ENCODE measurements around the gene SFN. TPM values are rescaled to one million over a fixed set of nuclear protein-coding genes. Genes with fewer than 3 reads are reported as not detected.
A peak's percentile ranks its signal among the peaks of the same experiment; 100 is the strongest.

Gene SFN
- total and polyA plus RNA-seq, 2 of the 13 experiments (the other 11 are each of a cell fraction or from before 2014, with no cell fraction given) = 4.3 to 5.6 TPM

DNA sequence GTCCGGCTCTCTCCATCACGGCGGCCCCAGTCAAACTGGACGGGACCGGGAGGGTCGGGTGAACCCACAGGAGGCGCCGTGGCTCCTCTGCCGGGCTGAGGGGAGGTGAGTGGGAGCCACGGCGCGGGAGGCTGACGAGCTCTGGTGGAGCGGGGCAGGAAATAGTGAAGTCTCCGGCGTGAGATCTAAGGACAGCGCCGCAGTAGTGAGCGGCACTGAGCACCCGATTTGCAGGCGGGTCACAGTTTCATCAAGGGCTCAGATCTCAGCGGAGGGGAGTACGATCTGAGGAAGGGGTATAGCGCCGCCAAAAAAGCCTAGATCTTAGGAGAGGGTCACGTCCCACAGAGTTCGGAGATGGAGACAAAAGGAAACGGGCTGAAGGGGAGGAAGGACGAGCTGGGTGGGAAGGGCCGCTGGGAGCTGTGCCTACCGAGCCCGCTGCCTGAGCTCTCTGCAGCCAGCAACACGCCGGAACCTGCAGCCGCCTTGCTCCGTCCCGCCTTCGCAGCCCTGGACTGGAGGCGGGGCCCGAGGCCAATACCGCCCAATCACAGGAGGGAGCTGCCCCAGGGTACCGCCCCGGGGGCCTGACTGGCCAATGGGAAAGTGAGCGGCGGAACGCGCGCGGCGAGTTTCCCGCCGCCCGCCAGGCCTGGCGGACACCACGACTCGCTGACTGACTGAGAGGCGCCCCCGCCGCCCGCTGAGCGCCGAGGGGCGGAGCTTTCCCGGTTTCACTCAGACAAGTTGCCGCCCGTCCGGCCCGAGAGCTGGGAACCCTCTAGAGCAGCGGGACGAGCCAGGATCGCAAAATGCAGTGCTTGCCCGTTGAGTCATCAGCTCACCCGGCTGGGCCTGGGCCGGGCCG lies 1.9 kb downstream of the SFN start (continued):
- TF ChIP-seq, protein P1, sequence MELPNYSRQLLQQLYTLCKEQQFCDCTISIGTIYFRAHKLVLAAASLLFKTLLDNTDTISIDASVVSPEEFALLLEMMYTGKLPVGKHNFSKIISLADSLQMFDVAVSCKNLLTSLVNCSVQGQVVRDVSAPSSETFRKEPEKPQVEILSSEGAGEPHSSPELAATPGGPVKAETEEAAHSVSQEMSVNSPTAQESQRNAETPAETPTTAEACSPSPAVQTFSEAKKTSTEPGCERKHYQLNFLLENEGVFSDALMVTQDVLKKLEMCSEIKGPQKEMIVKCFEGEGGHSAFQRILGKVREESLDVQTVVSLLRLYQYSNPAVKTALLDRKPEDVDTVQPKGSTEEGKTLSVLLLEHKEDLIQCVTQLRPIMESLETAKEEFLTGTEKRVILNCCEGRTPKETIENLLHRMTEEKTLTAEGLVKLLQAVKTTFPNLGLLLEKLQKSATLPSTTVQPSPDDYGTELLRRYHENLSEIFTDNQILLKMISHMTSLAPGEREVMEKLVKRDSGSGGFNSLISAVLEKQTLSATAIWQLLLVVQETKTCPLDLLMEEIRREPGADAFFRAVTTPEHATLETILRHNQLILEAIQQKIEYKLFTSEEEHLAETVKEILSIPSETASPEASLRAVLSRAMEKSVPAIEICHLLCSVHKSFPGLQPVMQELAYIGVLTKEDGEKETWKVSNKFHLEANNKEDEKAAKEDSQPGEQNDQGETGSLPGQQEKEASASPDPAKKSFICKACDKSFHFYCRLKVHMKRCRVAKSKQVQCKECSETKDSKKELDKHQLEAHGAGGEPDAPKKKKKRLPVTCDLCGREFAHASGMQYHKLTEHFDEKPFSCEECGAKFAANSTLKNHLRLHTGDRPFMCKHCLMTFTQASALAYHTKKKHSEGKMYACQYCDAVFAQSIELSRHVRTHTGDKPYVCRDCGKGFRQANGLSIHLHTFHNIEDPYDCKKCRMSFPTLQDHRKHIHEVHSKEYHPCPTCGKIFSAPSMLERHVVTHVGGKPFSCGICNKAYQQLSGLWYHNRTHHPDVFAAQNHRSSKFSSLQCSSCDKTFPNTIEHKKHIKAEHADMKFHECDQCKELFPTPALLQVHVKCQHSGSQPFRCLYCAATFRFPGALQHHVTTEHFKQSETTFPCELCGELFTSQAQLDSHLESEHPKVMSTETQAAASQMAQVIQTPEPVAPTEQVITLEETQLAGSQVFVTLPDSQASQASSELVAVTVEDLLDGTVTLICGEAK (IDR thresholded peaks at IDR 0.05) = no peak
- TF ChIP-seq, protein P1 (CRISPR knock-in tag; IDR thresholded peaks at IDR 0.05) = no peak; the same call in 1 of the 2 replicates
- TF ChIP-seq JARID2 (CRISPR knock-in tag; IDR thresholded peaks at IDR 0.05; ENCODE audit: insufficient replicate concordance) = no peak
- TF ChIP-seq MATR3 (CRISPR knock-in tag; IDR thresholded peaks at IDR 0.05) = no peak
- 0 out of 2 replicates have a peak, but pooled peaks have one; percentile 26 for TF ChIP-seq ZNF598 (CRISPR knock-in tag; IDR thresholded peaks at IDR 0.05; ENCODE audit: borderline replicate concordance)
- TF ChIP-seq ZNF710 (CRISPR knock-in tag; IDR thresholded peaks at IDR 0.05; ENCODE audit: borderline replicate concordance) = no peak
- no peak for TF ChIP-seq ZSCAN30 (CRISPR knock-in tag; IDR thresholded peaks at IDR 0.05)
- TF ChIP-seq ADNP (CRISPR knock-in tag; IDR thresholded peaks at IDR 0.05) = no peak
- TF ChIP-seq TFDP1 (CRISPR knock-in tag; IDR thresholded peaks at IDR 0.05; ENCODE audit: borderline replicate concordance) = peak; percentile 96
- TF ChIP-seq ATF4 (CRISPR knock-in tag; IDR thresholded peaks at IDR 0.05) = 0 out of 4 replicates have a peak, but pooled peaks of 1 of the 2 experiments have one; percentile 27
- peak; percentile 73; the same call in 1 of the 2 replicates for TF ChIP-seq ZFP90 (CRISPR knock-in tag; IDR thresholded peaks at IDR 0.05; ENCODE audit: borderline replicate concordance)

Measured in HepG2 (cell line).